DOHH2 (cell line): ENCODE data around the gene PYGO1.

Experiments
- H3F3A ChIP-seq: fragments of 200-600 bp; sonication (generic), shearing (Covaris generic); 2 replicates; pipeline ENCODE4 v1.6.0; 2016; ENCODE audit warnings: antibody characterized with exemption, mild to moderate bottlenecking; ENCODE audit not compliant: control insufficient read depth, insufficient read depth
- H3K27ac ChIP-seq: fragments of 200-600 bp; sonication (generic); 2 replicates; pipeline ENCODE4 v1.5.1; 2014; ENCODE audit warnings: low read depth, mild to moderate bottlenecking, low read length, moderate library complexity
- H3K27me3 ChIP-seq: fragments of 200-600 bp; sonication (generic); 2 replicates; pipeline ENCODE4 v1.6.1; 2014; ENCODE audit warnings: mild to moderate bottlenecking, low read length, mixed read lengths; ENCODE audit not compliant: control insufficient read depth
- H3K36me3 ChIP-seq: fragments of 200-600 bp; sonication (generic); 2 replicates; pipeline ENCODE4 v1.6.1; 2014; ENCODE audit warnings: mild to moderate bottlenecking, low read length, moderate library complexity, mixed read lengths; ENCODE audit not compliant: control insufficient read depth
- H3K4me1 ChIP-seq: fragments of 200-600 bp; sonication (generic); 2 replicates; pipeline ENCODE4 v1.6.1; 2014; ENCODE audit warnings: mild to moderate bottlenecking, low read length, mixed read lengths; ENCODE audit not compliant: control insufficient read depth
- H3K4me2 ChIP-seq: fragments of 200-600 bp; sonication (generic); 2 replicates; pipeline ENCODE4 v1.6.0; 2014; ENCODE audit warnings: mild to moderate bottlenecking, low read length, moderate library complexity
- H3K4me3 ChIP-seq: fragments of 200-600 bp; sonication (generic); 2 replicates; pipeline ENCODE4 v1.5.1; 2014; ENCODE audit warnings: mild to moderate bottlenecking, low read length, mixed read lengths
- H3K79me2 ChIP-seq: fragments of 200-600 bp; sonication (generic); 2 replicates; pipeline ENCODE4 v1.6.1; 2014; ENCODE audit warnings: mild to moderate bottlenecking, low read length, mixed read lengths; ENCODE audit not compliant: control insufficient read depth
- H3K9me2 ChIP-seq: fragments of 200-600 bp; sonication (generic); replicated peaks from 2 replicates; pipeline ENCODE4 v1.6.1; 2014; ENCODE audit warnings: mild to moderate bottlenecking, low read length, mixed read lengths; ENCODE audit not compliant: control insufficient read depth
- H3K9me3 ChIP-seq: fragments of 200-600 bp; sonication (generic); 2 replicates; pipeline ENCODE4 v1.6.1; 2014; ENCODE audit warnings: antibody characterized with exemption, low read length, mixed read lengths; ENCODE audit not compliant: control insufficient read depth, insufficient read depth
- H4K20me1 ChIP-seq: fragments of 200-600 bp; sonication (generic); 2 replicates; pipeline ENCODE4 v1.6.0; 2014; ENCODE audit warnings: low read depth, mild to moderate bottlenecking, antibody characterized with exemption, low read length, moderate library complexity; ENCODE audit not compliant: control insufficient read depth, insufficient read depth
- EZH2phosphoT487 ChIP-seq: fragments of 200-600 bp; sonication (generic); IDR thresholded peaks from 2 replicates; pipeline ENCODE4 v1.6.1; 2017; ENCODE audit warnings: borderline replicate concordance, mild to moderate bottlenecking, antibody characterized with exemption, low read length, moderate library complexity, mixed read lengths
- TF ChIP-seq, protein P1 (sequence below): fragments of 200-600 bp; sonication (generic); IDR thresholded peaks from one replicate; pipeline ENCODE4 v1.5.1; 2014; ENCODE audit warnings: antibody characterized with exemption, mild to moderate bottlenecking, low read depth, low read length; ENCODE audit not compliant: poor library complexity, severe bottlenecking

The PYGO1 gene

DNA sequence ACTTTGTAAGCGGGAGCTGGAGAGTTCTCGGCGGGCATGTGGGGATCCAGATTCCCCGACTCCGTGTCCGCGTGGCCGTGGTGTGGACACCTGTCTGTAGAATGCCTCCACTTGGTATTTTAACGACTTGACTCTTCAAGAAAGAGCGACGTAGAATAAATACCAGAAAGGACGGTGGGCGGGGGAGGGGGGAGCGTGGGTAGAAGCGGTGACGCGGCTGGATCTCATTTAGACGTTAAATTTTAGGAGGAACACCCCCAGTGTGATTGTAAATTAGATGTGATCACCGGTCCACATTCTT, 620 bp upstream of the PYGO1 start:
- H3K36me3 ChIP-seq = no peaks in the 10 kb centered on the region
- TF ChIP-seq, protein P1, sequence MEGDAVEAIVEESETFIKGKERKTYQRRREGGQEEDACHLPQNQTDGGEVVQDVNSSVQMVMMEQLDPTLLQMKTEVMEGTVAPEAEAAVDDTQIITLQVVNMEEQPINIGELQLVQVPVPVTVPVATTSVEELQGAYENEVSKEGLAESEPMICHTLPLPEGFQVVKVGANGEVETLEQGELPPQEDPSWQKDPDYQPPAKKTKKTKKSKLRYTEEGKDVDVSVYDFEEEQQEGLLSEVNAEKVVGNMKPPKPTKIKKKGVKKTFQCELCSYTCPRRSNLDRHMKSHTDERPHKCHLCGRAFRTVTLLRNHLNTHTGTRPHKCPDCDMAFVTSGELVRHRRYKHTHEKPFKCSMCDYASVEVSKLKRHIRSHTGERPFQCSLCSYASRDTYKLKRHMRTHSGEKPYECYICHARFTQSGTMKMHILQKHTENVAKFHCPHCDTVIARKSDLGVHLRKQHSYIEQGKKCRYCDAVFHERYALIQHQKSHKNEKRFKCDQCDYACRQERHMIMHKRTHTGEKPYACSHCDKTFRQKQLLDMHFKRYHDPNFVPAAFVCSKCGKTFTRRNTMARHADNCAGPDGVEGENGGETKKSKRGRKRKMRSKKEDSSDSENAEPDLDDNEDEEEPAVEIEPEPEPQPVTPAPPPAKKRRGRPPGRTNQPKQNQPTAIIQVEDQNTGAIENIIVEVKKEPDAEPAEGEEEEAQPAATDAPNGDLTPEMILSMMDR = no peak
- TF ChIP-seq EZH2phosphoT487 = no peak
- no peaks in the 10 kb centered on the region for H3F3A ChIP-seq
- no peaks in the 10 kb centered on the region for H4K20me1 ChIP-seq
- no peaks in the 10 kb centered on the region for H3K9me2 ChIP-seq
- no peaks in the 10 kb centered on the region for H3K4me1 ChIP-seq
- H3K9me3 ChIP-seq = no peaks in the 10 kb centered on the region; the same call in 1 of the 2 replicates
- no peaks in the 10 kb centered on the region for H3K27me3 ChIP-seq
- H3K4me2 ChIP-seq = no peak overlapping the region
- H3K4me3 ChIP-seq = no peak overlapping the region
- H3K27ac ChIP-seq = no peak overlapping the region
- no peaks in the 10 kb centered on the region for H3K79me2 ChIP-seq

DNA sequence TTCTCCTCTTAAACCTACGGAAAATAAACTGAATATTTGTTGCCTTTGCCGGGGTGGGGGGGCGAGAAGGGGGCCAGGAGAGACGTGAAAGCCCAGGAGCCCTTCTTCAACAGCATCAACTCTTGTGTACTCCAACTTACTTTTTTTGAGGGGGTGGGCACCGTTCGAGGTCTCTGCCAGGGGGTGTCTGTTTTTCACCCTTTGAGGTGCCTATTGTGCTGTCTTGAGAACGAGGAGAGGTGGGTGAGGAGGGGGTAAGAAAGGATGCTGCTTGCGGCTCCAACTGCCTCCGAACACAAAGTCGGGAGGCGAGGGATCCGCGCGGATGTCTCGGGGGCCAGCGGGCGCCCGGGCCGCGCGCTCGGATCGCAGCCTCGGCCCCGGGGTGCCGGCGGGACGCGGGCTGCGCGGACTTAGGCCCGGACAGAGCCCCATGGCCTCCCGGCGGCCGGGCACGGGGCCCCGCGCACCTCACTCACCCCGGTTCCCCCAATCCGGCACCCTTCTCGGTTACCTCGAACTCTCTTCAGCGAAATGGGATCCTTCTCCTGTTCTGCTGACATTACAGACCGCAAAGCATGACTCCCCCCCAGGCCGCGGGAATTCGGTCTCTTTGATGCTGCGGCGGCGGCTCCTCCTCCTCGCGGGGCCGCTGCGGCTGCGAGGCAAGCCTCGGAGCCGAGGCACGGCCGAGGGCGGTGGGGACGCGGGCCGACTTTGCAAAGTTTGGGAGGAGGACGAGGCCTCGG, 650 bp downstream of the PYGO1 start:
- TF ChIP-seq, protein P1 = no peak
- no peak for TF ChIP-seq EZH2phosphoT487
- H3K27ac ChIP-seq = no peak overlapping the region
- H3K36me3 ChIP-seq = no peaks in the 10 kb centered on the region

DNA sequence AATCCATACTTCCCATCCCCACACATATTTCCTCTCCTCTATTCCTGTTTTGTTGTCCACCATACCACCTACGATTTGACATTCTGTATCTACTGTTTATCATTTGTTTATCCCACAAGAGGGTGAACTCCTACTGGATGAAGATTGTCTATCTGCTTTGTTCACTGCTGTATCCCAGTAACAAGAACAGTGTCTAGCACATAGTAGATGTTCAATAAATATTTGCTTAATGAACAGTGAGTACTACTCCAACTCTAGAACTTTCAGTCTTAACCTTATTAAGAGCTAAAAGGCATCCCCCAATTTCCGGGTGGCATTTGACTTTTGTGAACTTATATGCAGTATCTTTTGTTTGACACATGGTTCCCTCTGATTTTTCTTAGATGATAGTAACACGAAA, 1.3 kb downstream of the PYGO1 start:
- TF ChIP-seq, protein P1 = no peak
- Histone ChIP-seq H3K27me3 (no peaks in the 10 kb centered on the region), H3K4me3 (no peak overlapping the region), H3K36me3 (no peaks in the 10 kb centered on the region), H3K4me1 (no peaks in the 10 kb centered on the region), H3K9me2 (no peaks in the 10 kb centered on the region), H3K79me2 (no peaks in the 10 kb centered on the region), H4K20me1 (no peaks in the 10 kb centered on the region), H3F3A (no peaks in the 10 kb centered on the region), H3K4me2 (no peak overlapping the region), H3K27ac (no peak overlapping the region), H3K9me3 (no peaks in the 10 kb centered on the region; the same call in 1 of the 2 replicates)

More for the DNA sequence above, 650 bp downstream of the PYGO1 start:
- H3K4me2 ChIP-seq = no peak overlapping the region
- H3K4me3 ChIP-seq = no peak overlapping the region
- H3K9me2 ChIP-seq = no peaks in the 10 kb centered on the region
- H3K79me2 ChIP-seq = no peaks in the 10 kb centered on the region
- no peaks in the 10 kb centered on the region; the same call in 1 of the 2 replicates for H3K9me3 ChIP-seq
- no peaks in the 10 kb centered on the region for H3K4me1 ChIP-seq
- no peaks in the 10 kb centered on the region for H4K20me1 ChIP-seq
- no peaks in the 10 kb centered on the region for H3K27me3 ChIP-seq
- no peaks in the 10 kb centered on the region for H3F3A ChIP-seq
